Thyroid gland (tissue), 4 donors: ENCODE data around the gene ZNF668.

Experiments
- CTCF ChIP-seq, 6 experiments: fragments of 200-600 bp in 3 of 6; fragments of 450-650 bp in 3 of 6; sonication (generic) in 3 of 6; IDR thresholded peaks; one replicate each; pipeline ENCODE4 v1.5.1; 2016 to 2019; ENCODE audit warnings: antibody characterized with exemption in 6 of 6, mild to moderate bottlenecking in 2 of 6, inconsistent platforms in 1 of 6, moderate library complexity in 1 of 6
- POLR2A ChIP-seq, 2 donors: fragments of 450-650 bp; IDR thresholded peaks; one replicate each; pipeline ENCODE4 v1.6.1; 2017; ENCODE audit warnings: antibody characterized with exemption in 2 of 2, mild to moderate bottlenecking in 2 of 2, moderate library complexity in 1 of 2

- TF ChIP-seq CTCF (IDR thresholded peaks at IDR 0.05) (no peak), POLR2A (IDR thresholded peaks at IDR 0.05) (no peak)
These were observed 8.5 kb upstream of the ZNF668 start for GRCh38 chr16:31082368-31083045.
